Measurements from ENCODE around the gene ELP1.

DNA sequence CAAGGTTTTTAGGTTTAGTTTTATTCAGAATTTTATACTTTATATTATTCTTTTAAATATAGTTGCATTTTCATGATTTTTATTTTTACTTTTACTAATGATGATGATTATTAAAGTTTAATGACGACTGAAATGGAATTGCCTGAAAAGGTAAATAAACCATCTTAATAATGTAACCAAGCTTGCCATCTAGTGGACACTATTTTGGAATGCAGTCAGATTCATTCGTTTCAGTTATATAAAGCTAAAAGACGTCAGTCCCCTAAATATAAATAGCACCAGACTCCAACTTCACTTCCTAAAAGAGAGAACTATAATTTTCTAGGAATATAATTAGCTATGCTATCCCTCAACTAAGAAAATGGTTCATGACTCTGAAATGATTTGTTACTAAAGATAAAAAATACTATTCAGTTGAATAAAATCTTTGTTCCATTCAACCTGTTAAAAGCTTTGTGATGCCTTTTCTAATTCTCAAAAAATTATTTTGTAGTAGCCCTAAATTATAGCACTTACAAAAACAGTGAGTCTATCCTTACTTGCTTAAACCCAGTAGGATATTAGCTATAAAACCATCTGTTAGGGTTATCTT lies 20.2 kb upstream of the ELP1 start:
- TF ChIP-seq ZNF239 (tag by site-specific recombination; IDR thresholded peaks at IDR 0.05) (no peak), ZBTB21 (tag by site-specific recombination; IDR thresholded peaks at IDR 0.05) (no peak), ZNF184 (tag by site-specific recombination; IDR thresholded peaks at IDR 0.05) (no peak), GLI4 (tag by site-specific recombination; IDR thresholded peaks at IDR 0.05) (no peak)
- TF ChIP-seq, protein P1, sequence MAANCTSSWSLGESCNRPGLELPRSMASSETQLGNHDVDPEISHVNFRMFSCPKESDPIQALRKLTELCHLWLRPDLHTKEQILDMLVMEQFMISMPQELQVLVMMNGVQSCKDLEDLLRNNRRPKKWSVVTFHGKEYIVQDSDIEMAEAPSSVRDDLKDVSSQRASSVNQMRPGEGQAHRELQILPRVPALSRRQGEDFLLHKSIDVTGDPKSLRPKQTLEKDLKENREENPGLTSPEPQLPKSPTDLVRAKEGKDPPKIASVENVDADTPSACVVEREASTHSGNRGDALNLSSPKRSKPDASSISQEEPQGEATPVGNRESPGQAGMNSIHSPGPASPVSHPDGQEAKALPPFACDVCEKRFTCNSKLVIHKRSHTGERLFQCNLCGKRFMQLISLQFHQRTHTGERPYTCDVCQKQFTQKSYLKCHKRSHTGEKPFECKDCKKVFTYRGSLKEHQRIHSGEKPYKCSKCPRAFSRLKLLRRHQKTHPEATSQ (tag by site-specific recombination; IDR thresholded peaks at IDR 0.05): no peak

All from HEK293 (cell line).